OCI-LY3 (cell line): Measurements from ENCODE around the gene TRABD2B.

Experiments used
- H2AFZ ChIP-seq: fragments of 200-600, 300-600 bp; shearing (Covaris generic); 2 replicates; pipeline ENCODE4 v1.6.0; 2014; ENCODE audit warnings: antibody characterized with exemption, low read depth, low read length
- H3K27ac ChIP-seq: fragments of 200-600, 300-600 bp; sonication (generic); 2 replicates; pipeline ENCODE4 v1.5.1; 2014; ENCODE audit warnings: mild to moderate bottlenecking, low read length, moderate library complexity, mixed read lengths
- H3K27me3 ChIP-seq: fragments of 200-600, 300-600 bp; sonication (generic); 2 replicates; pipeline ENCODE4 v1.6.1; 2014; ENCODE audit warnings: low read depth, low read length, mixed read lengths
- H3K36me3 ChIP-seq: fragments of 200-600, 300-600 bp; sonication (generic); replicated peaks from 2 replicates; pipeline ENCODE3; 2014; ENCODE audit warnings: low read depth, low read length, mixed read lengths
- H3K4me1 ChIP-seq: fragments of 300-600, 200-600 bp; sonication (generic); 2 replicates; pipeline ENCODE4 v1.6.1; 2014; ENCODE audit warnings: low read length, mixed read lengths
- H3K4me2 ChIP-seq: fragments of 200-600, 300-600 bp; sonication (generic); 2 replicates; pipeline ENCODE4 v1.6.1; 2014; ENCODE audit warnings: low read length, mixed read lengths
- H3K4me3 ChIP-seq: fragments of 300-600, 200-600 bp; sonication (generic); 2 replicates; pipeline ENCODE4 v1.5.1; 2014; ENCODE audit warnings: antibody characterized with exemption, mild to moderate bottlenecking, low read length, moderate library complexity
- H3K79me2 ChIP-seq: fragments of 300-600, 200-600 bp; shearing (Covaris generic); 2 replicates; pipeline ENCODE4 v1.6.1; 2014; ENCODE audit warnings: mild to moderate bottlenecking, low read length, mixed read lengths
- H3K9ac ChIP-seq: fragments of 300-600, 200-600 bp; shearing (Covaris generic); 2 replicates; pipeline ENCODE4 v1.6.0; 2014; ENCODE audit warnings: mild to moderate bottlenecking, low read length, moderate library complexity
- H3K9me3 ChIP-seq: fragments of 200-600, 300-600 bp; shearing (Covaris generic); 2 replicates; pipeline ENCODE4 v1.6.1; 2014; ENCODE audit warnings: low read length, mixed read lengths; ENCODE audit not compliant: insufficient read depth
- H4K20me1 ChIP-seq: fragments of 200-600, 300-600 bp; sonication (generic); 2 replicates; pipeline ENCODE4 v1.6.1; 2016; ENCODE audit warnings: low read length, mixed read lengths; ENCODE audit not compliant: insufficient read depth
- EZH2phosphoT487 ChIP-seq: fragments of 200-600 bp; shearing (Covaris generic); IDR thresholded peaks from 2 replicates; pipeline ENCODE4 v1.6.1; 2018; ENCODE audit warnings: antibody characterized with exemption, mixed run types, low read depth
- TF ChIP-seq, protein P1 (sequence below): fragments of 200-600, 300-600 bp; sonication (generic); IDR thresholded peaks from 2 replicates; pipeline ENCODE4 v1.5.1; 2014; ENCODE audit warnings: antibody characterized with exemption, low read length, low read depth

The TRABD2B gene

DNA sequence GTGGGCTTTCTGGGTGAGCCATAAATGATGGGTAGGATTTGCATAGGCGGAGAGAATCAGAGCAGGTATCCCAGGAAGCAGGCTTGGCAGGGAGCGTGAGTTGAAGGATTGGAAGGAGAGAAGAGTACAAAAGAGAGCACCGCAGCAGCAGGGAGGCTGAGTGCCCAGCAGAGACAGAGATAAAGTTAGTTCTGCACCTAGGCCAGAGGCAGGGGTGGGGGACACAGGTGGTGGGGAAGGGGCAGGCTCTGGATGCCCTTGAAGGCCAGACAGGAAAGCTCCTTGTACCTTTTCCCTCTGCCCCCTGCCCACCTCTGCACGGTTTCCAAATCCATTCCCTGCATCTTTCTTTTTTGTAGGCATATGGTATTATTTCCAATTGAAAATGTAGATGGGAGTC lies 33.0 kb upstream of the TRABD2B start:
- Histone ChIP-seq H2AFZ (no peak overlapping the region), H3K4me3 (no peak overlapping the region), H3K4me2 (no peak overlapping the region), H3K79me2 (no peaks in the 10 kb centered on the region), H3K9ac (no peak overlapping the region), H3K27ac (no peak overlapping the region), H3K36me3 (no peaks in the 10 kb centered on the region), H3K9me3 (no peaks in the 10 kb centered on the region), H4K20me1 (no peaks in the 10 kb centered on the region), H3K27me3 (no peaks in the 10 kb centered on the region), H3K4me1 (no peaks in the 10 kb centered on the region)
- TF ChIP-seq, protein P1, sequence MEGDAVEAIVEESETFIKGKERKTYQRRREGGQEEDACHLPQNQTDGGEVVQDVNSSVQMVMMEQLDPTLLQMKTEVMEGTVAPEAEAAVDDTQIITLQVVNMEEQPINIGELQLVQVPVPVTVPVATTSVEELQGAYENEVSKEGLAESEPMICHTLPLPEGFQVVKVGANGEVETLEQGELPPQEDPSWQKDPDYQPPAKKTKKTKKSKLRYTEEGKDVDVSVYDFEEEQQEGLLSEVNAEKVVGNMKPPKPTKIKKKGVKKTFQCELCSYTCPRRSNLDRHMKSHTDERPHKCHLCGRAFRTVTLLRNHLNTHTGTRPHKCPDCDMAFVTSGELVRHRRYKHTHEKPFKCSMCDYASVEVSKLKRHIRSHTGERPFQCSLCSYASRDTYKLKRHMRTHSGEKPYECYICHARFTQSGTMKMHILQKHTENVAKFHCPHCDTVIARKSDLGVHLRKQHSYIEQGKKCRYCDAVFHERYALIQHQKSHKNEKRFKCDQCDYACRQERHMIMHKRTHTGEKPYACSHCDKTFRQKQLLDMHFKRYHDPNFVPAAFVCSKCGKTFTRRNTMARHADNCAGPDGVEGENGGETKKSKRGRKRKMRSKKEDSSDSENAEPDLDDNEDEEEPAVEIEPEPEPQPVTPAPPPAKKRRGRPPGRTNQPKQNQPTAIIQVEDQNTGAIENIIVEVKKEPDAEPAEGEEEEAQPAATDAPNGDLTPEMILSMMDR = no peak
- no peak for TF ChIP-seq EZH2phosphoT487

DNA sequence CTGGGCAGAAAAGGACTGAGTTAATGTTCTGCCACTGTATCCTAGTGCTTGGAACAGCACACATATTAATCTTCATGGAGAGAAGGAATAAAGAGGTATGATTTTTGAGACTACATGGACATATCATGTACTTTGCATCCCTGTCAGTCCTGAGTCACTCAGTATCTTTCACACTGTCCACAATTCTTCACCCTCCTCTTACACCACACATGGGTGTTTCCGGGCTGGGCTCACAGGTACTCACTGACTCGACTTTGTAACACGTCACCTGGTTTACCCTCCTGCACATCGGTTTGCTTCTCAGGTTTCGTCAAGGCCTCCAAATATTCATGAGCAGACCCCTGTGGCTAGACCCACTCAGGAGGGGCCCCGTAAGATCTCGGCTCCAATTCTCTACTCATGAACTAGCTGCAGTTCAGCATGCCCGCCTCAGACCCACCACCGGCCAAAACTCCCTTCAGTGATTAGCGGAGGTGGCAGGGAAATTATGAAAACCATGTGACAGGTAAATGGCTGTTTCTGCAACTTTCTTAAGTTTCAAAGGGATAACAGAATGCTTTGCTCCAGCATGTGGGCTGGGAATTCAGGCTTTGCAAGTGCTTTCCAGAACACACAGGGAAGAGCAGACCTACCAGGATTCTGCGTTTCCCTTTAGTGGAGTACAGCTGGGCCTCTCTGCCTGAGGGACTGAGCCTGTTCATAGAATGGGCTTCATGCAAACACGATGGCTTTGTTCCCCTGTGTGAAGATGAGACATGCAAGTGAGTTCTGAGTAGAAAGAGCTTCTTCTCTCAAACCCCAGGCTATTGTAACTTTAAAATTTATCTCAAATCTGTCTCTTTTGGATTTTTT lies 31.3 kb upstream of the TRABD2B start:
- H3K4me2 ChIP-seq = no peak overlapping the region
- H3K9ac ChIP-seq = no peak overlapping the region
- TF ChIP-seq EZH2phosphoT487 = no peak
- TF ChIP-seq, protein P1 = no peak
- H3K4me3 ChIP-seq = no peak overlapping the region
- no peaks in the 10 kb centered on the region for H3K36me3 ChIP-seq
- H3K4me1 ChIP-seq = no peaks in the 10 kb centered on the region
- no peak overlapping the region for H2AFZ ChIP-seq
- H3K27me3 ChIP-seq = no peaks in the 10 kb centered on the region
- H3K27ac ChIP-seq = no peak overlapping the region
- H4K20me1 ChIP-seq = no peaks in the 10 kb centered on the region
- H3K79me2 ChIP-seq = no peaks in the 10 kb centered on the region
- no peaks in the 10 kb centered on the region for H3K9me3 ChIP-seq

DNA sequence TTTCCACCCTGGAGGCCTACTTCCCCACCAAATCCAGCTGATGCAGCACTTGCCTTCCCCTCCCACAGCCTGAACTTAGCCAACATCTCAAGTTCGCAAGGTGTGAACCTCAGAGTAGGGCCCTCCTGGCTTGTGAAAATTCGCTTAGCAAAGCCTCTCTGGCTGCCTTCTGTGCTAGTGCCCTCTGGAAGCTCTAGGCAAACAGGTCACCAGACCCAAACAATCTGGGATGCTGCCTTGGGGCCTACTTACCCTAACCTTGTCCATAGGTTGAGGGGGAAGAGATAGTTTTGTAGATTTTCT lies 30.3 kb upstream of the TRABD2B start:
- no peak overlapping the region for H3K27ac ChIP-seq
- no peak overlapping the region for H3K9ac ChIP-seq
- no peaks in the 10 kb centered on the region for H3K27me3 ChIP-seq
- H3K79me2 ChIP-seq = no peaks in the 10 kb centered on the region
- no peaks in the 10 kb centered on the region for H3K36me3 ChIP-seq
- H3K4me3 ChIP-seq = no peak overlapping the region
- no peak overlapping the region for H3K4me2 ChIP-seq
- no peaks in the 10 kb centered on the region for H3K9me3 ChIP-seq
- TF ChIP-seq, protein P1 = no peak
- TF ChIP-seq EZH2phosphoT487 = no peak
- H2AFZ ChIP-seq = no peak overlapping the region
- no peaks in the 10 kb centered on the region for H4K20me1 ChIP-seq
- H3K4me1 ChIP-seq = no peaks in the 10 kb centered on the region

DNA sequence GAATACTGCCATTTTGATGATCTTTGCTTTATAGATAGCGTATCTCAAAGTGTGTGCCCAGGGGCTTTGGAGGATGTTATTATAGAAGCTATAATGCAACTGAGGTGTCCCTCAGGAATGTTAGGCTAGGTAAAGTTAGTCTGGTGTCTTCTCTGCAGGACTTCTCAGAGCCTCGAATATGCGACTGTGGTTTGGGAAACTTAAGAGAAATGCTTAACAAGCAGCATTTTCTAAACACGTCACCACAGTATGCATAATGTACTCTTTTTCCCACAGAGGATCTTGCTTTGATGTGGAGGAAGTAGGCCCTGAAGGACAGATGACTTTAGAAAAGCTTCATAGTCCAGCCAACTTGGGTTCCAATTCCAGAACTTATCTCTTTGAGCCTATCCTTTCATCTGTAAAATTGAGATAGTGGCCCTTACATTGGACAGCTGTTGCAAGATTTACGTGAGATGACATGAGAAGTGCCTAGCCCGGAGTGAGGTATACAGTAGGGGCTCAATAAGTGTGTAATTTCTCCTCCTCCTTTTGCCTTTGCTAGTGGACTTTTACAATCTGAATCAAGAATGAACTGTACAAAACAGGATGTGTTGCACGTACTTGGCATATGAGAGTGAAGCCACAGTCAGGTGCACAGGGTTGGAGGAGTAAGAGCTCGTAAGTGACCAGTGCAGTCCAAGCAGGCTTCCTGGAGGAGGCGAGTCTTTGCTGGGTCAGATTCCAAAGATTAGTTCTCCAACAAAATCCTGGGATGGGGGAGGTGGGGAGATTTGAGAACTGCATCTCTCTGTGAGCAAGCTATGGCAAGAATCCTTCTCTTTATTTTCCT lies 29.7 kb upstream of the TRABD2B start:
- H3K27ac ChIP-seq = no peak overlapping the region
- H3K4me3 ChIP-seq = no peak overlapping the region
- no peaks in the 10 kb centered on the region for H3K9me3 ChIP-seq
- H3K36me3 ChIP-seq = no peaks in the 10 kb centered on the region
- no peak overlapping the region for H3K9ac ChIP-seq
- no peaks in the 10 kb centered on the region for H3K79me2 ChIP-seq
- no peak overlapping the region for H3K4me2 ChIP-seq
- no peaks in the 10 kb centered on the region for H4K20me1 ChIP-seq
- H3K4me1 ChIP-seq = no peaks in the 10 kb centered on the region
- H3K27me3 ChIP-seq = no peaks in the 10 kb centered on the region
- no peak overlapping the region for H2AFZ ChIP-seq
- no peak for TF ChIP-seq EZH2phosphoT487
- TF ChIP-seq, protein P1 = no peak
